ENCODE measurements around the gene SLC25A3.
"Not testable (repeated sequence)": the region's sequence is repeated elsewhere in the genome, so short reads cannot be mapped to it uniquely, and the experiment has no call there.

The SLC25A3 gene
- total RNA-seq = 359 to 426 (median 410) reads per million in 3 donors

DNA sequence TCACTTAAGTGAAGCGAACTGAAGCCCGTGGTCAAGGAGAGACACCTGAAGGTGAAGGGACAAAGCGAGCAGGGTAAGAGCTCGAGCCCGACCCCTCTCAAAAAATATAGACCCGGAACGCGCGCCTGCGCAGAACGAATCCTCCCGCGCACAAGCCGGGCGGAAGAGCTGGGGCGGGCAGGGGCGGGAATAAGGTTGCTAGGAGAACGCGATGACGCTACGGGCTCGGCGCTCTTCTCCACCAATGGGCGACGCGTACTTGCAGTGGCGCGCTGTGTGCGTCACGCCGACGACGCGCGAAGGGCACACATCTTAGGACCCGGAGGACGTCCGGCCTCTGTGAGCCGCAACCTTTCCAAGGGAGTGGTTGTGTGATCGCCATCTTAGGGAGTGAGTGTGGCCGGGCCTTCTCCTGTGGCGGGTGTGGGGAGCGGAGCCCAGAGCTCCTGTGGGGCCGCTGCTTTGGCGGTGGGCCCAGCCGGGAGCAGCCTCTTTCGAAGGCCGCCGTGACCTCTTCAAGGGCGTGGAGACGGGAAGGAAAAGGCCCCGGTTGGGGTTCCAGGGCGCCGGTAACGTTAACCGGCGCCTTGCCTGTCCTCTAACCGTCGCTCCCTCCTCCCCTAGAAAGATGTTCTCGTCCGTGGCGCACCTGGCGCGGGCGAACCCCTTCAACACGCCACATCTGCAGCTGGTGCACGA lies at the start of gene SLC25A3:
SLC25A3 (plus strand) TSS at position 336 of the 699 bp plus-strand sequence; CDS start at position 629, 293 bp downstream.
- peak within 1 kb of the TSS; percentile 91 for H3K4me3 ChIP-seq (ENCODE audit: insufficient read depth, low read depth, low read length, poor library complexity, severe bottlenecking)
- H3K27me3 ChIP-seq (replicated peaks; ENCODE audit: control insufficient read depth, insufficient read depth, low read length, poor library complexity, severe bottlenecking) = no peaks in the 10 kb centered on the region
- H3K4me1 ChIP-seq (ENCODE audit: control insufficient read depth, insufficient read depth, low read length, poor library complexity, severe bottlenecking) = peaks cover 8% of the 10 kb centered on the region

DNA sequence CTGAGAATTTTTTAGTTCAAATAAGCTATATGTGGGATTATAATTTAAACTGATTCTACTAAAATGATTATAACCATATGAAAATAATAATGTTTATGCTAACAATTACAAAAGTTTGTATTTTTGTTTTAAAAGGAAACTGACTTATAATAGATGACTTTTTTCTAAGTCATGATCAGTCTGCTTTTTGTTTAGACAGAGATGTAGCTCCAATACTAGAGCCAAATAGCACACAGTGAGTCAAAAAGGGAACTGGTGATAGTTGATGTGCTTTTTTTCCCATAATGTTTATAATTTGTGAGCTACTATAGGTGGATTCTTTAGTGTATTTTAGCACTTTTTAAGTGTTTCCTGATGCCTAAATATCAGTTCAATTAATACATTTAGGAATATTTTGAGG lies 49.8 kb upstream of the SLC25A3 start:
- H3K27ac ChIP-seq (ENCODE audit: insufficient read depth, low read length, poor library complexity, severe bottlenecking) = no peak overlapping the region
- H3K27me3 ChIP-seq (replicated peaks; ENCODE audit: control insufficient read depth, insufficient read depth, low read length, poor library complexity, severe bottlenecking) = no peaks in the 10 kb centered on the region

More for the DNA sequence above, at the start of gene SLC25A3:
- Histone ChIP-seq H3K9me3 (ENCODE audit: control insufficient read depth, low read length) (no peaks in the 10 kb centered on the region), H3K27ac (ENCODE audit: insufficient read depth, low read length, poor library complexity, severe bottlenecking) (peak within 1 kb of the TSS; percentile 98), H3K36me3 (ENCODE audit: control insufficient read depth, insufficient read depth, low read length) (peaks cover 20% of the 10 kb centered on the region)
- DNase-seq = peak; percentile 89 to 92 (median 91)

DNA sequence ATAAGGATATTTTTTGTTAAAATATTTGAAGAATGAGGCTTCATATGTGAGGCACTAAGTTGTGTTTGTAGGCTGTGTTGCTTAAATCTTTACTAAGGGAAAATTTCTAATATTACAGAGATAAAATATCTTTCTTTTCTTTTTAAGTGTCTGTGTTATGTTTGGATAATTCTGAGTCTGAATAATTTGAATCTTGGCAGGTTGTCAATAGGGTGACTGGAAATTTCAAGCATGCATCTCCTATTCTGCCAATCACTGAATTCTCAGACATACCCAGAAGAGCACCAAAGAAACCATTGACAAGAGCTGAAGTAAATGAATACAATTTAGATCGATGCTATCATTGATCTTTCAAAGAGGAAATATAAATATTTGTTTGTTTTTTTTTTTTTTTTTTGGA lies 48.7 kb upstream of the SLC25A3 start:
- H3K27me3 ChIP-seq (replicated peaks; ENCODE audit: control insufficient read depth, insufficient read depth, low read length, poor library complexity, severe bottlenecking) = no peaks in the 10 kb centered on the region
- no peak overlapping the region for H3K27ac ChIP-seq (ENCODE audit: insufficient read depth, low read length, poor library complexity, severe bottlenecking)
- DNase-seq = no peak
- peaks cover 51% of the 10 kb centered on the region for H3K36me3 ChIP-seq (ENCODE audit: control insufficient read depth, insufficient read depth, low read length)
- no peaks in the 10 kb centered on the region for H3K4me1 ChIP-seq (ENCODE audit: control insufficient read depth, insufficient read depth, low read length, poor library complexity, severe bottlenecking)
- no peak overlapping the region for H3K4me3 ChIP-seq (ENCODE audit: insufficient read depth, low read depth, low read length, poor library complexity, severe bottlenecking)
- no peaks in the 10 kb centered on the region for H3K9me3 ChIP-seq (ENCODE audit: control insufficient read depth, low read length)

More for the DNA sequence above, 49.8 kb upstream of the SLC25A3 start:
- no peaks in the 10 kb centered on the region for H3K4me1 ChIP-seq (ENCODE audit: control insufficient read depth, insufficient read depth, low read length, poor library complexity, severe bottlenecking)
- H3K4me3 ChIP-seq (ENCODE audit: insufficient read depth, low read depth, low read length, poor library complexity, severe bottlenecking) = no peak overlapping the region
- H3K9me3 ChIP-seq (ENCODE audit: control insufficient read depth, low read length) = no peaks in the 10 kb centered on the region
- no peak for DNase-seq
- peaks cover 48% of the 10 kb centered on the region for H3K36me3 ChIP-seq (ENCODE audit: control insufficient read depth, insufficient read depth, low read length)

DNA sequence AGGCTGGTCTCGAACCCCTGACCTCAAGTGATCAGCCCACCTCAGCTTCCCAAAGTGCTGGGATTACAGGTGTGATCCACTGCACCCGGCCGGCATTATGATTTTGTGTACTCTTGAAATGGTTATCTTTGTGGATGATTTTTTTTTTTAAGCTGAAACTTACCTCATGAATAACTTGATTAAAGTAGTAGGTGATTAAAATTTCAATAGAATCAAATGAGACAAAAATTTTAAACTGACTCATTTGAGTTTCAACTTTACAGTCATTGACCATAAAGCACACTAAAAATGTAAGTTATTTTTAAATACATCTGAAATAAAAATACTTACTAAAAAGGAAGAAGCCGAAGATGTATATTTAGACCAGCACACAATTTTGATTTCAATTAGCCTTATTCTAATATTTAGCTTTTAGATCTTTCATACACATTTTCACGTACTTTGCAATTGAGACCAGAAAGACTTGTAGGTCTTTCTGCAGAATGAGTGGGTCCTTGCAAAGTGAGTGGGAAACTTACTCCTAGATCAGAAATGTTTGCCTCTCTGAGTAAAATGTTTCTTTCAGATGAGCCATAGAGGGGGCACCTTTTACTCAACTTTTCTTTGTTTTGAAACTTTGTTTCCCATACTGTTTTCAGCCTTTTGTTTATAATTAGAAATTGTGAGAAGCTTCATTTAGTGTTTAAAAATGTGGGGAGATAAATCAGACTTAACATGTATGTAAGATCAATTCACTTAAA lies 43.9 kb upstream of the SLC25A3 start:
- no peaks in the 10 kb centered on the region for H3K27me3 ChIP-seq (replicated peaks; ENCODE audit: control insufficient read depth, insufficient read depth, low read length, poor library complexity, severe bottlenecking)
- no peak for DNase-seq
- peaks cover 42% of the 10 kb centered on the region for H3K36me3 ChIP-seq (ENCODE audit: control insufficient read depth, insufficient read depth, low read length)
- H3K27ac ChIP-seq (ENCODE audit: insufficient read depth, low read length, poor library complexity, severe bottlenecking) = no peak overlapping the region
- H3K9me3 ChIP-seq (ENCODE audit: control insufficient read depth, low read length) = no peaks in the 10 kb centered on the region
- H3K4me1 ChIP-seq (ENCODE audit: control insufficient read depth, insufficient read depth, low read length, poor library complexity, severe bottlenecking) = no peaks in the 10 kb centered on the region
- H3K4me3 ChIP-seq (ENCODE audit: insufficient read depth, low read depth, low read length, poor library complexity, severe bottlenecking) = no peak overlapping the region

DNA sequence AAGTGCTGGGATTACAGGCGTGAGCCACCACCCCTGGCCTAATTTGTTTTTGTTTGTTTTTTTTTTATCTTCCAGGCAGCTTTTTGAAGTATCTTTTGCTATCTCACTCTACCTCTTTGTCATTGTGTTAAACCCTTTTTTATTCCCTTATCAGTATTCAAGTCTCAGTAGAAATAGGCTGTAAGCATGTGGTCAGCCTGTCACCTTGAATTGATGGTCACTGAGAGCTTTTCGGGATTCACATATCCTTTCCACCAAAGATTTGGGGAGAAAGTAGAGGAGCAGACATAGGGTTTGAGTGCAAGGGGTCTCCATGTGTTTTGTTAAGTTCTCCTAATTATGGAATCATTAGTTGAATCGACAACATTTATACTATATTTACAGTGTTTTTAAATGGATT lies 41.7 kb upstream of the SLC25A3 start:
- Histone ChIP-seq H3K4me1 (ENCODE audit: control insufficient read depth, insufficient read depth, low read length, poor library complexity, severe bottlenecking) (no peaks in the 10 kb centered on the region), H3K27me3 (replicated peaks; ENCODE audit: control insufficient read depth, insufficient read depth, low read length, poor library complexity, severe bottlenecking) (no peaks in the 10 kb centered on the region), H3K27ac (ENCODE audit: insufficient read depth, low read length, poor library complexity, severe bottlenecking) (no peak overlapping the region), H3K9me3 (ENCODE audit: control insufficient read depth, low read length) (no peaks in the 10 kb centered on the region), H3K4me3 (ENCODE audit: insufficient read depth, low read depth, low read length, poor library complexity, severe bottlenecking) (no peak overlapping the region), H3K36me3 (ENCODE audit: control insufficient read depth, insufficient read depth, low read length) (peaks cover 30% of the 10 kb centered on the region)
- no peak for DNase-seq

DNA sequence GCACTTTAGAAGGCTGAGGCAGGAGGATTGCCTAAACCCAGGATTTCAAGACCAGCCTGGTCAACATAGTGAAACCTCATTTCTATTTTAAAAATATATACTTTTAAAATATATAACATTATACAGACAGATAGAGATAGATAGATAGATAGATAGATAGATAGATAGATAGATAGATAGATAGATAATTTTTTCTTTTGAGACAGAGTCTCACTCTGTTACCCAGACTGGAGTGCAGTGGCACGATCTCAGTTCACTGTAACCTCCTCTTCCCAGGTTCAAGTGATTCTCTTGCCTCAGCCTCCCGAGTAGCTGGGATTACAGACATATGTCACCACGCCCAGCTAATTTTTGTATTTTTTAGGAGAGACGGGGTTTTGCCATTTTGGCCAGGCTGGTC lies 35.4 kb upstream of the SLC25A3 start:
- not testable (repeated sequence) for H3K36me3 ChIP-seq (ENCODE audit: control insufficient read depth, insufficient read depth, low read length); H3K9me3 ChIP-seq (ENCODE audit: control insufficient read depth, low read length); DNase-seq; H3K27ac ChIP-seq (ENCODE audit: insufficient read depth, low read length, poor library complexity, severe bottlenecking); H3K4me3 ChIP-seq (ENCODE audit: insufficient read depth, low read depth, low read length, poor library complexity, severe bottlenecking); H3K4me1 ChIP-seq (ENCODE audit: control insufficient read depth, insufficient read depth, low read length, poor library complexity, severe bottlenecking); H3K27me3 ChIP-seq (replicated peaks; ENCODE audit: control insufficient read depth, insufficient read depth, low read length, poor library complexity, severe bottlenecking)

DNA sequence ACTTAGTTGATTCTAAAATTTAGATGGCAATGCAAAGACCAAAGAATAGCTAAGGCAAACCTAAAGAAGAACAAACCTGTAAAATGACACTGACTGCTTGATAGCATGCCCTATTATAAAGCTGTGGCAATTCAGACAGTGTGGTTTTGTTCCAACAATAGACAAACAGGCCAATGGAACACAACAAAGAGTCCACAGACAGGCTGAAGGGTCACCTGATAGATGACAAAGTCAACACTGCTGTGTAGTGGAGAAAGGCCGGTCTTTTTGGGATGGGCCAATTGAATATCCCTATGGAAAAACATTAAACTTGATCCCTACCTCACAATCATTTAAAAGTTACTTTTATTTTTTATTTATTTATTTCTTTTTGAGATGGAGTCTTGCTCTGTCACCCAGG lies 33.8 kb upstream of the SLC25A3 start:
- Histone ChIP-seq H3K9me3 (ENCODE audit: control insufficient read depth, low read length) (no peaks in the 10 kb centered on the region), H3K4me1 (ENCODE audit: control insufficient read depth, insufficient read depth, low read length, poor library complexity, severe bottlenecking) (no peaks in the 10 kb centered on the region), H3K27me3 (replicated peaks; ENCODE audit: control insufficient read depth, insufficient read depth, low read length, poor library complexity, severe bottlenecking) (no peaks in the 10 kb centered on the region), H3K36me3 (ENCODE audit: control insufficient read depth, insufficient read depth, low read length) (no peaks in the 10 kb centered on the region), H3K4me3 (ENCODE audit: insufficient read depth, low read depth, low read length, poor library complexity, severe bottlenecking) (no peak overlapping the region), H3K27ac (ENCODE audit: insufficient read depth, low read length, poor library complexity, severe bottlenecking) (no peak overlapping the region)
- DNase-seq = no peak

DNA sequence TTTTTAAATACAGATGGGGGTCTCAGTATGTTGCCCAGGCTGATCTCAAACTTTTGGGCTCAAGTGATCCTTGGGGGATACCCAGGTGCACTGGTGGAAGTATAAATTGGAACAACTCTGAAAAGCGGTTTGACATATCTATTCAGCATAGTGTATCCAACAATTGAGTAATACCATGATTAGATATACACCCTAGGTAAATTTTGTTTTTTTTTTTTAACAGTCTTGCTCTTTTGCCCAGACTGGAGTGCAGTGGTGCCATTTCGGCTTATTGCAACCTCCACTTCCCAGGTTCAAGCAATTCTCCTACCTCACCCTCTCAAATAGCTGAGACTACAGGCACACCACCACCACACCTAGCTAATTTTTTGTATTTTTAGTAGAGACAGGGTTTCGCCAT lies 31.6 kb upstream of the SLC25A3 start:
- H3K36me3 ChIP-seq (ENCODE audit: control insufficient read depth, insufficient read depth, low read length) = no peaks in the 10 kb centered on the region
- H3K9me3 ChIP-seq (ENCODE audit: control insufficient read depth, low read length) = no peaks in the 10 kb centered on the region
- H3K4me3 ChIP-seq (ENCODE audit: insufficient read depth, low read depth, low read length, poor library complexity, severe bottlenecking) = no peak overlapping the region
- no peaks in the 10 kb centered on the region for H3K4me1 ChIP-seq (ENCODE audit: control insufficient read depth, insufficient read depth, low read length, poor library complexity, severe bottlenecking)
- H3K27ac ChIP-seq (ENCODE audit: insufficient read depth, low read length, poor library complexity, severe bottlenecking) = no peak overlapping the region
- DNase-seq = no peak
- H3K27me3 ChIP-seq (replicated peaks; ENCODE audit: control insufficient read depth, insufficient read depth, low read length, poor library complexity, severe bottlenecking) = no peaks in the 10 kb centered on the region

DNA sequence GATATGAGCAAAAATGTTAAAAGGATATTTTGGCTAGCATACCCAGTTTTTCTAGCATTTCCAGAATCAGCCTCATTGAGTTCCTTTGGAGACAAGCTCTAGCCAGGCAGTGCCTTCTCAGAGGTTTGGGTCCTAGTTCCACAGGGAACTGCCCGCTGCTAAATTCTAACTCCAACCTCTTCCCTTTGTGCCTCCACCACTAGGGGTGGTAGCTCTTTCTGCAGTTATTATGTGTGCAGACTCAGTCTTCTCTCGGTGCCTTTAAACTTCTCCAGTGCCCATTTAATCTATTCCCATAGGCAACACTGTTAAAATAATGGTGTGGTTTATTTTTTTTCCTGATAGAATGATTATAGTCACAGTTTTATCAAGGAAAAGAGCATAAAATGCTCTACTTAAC lies 21.5 kb upstream of the SLC25A3 start:
- no peaks in the 10 kb centered on the region for H3K27me3 ChIP-seq (replicated peaks; ENCODE audit: control insufficient read depth, insufficient read depth, low read length, poor library complexity, severe bottlenecking)
- H3K4me3 ChIP-seq (ENCODE audit: insufficient read depth, low read depth, low read length, poor library complexity, severe bottlenecking) = no peak overlapping the region
- no peaks in the 10 kb centered on the region for H3K36me3 ChIP-seq (ENCODE audit: control insufficient read depth, insufficient read depth, low read length)
- H3K27ac ChIP-seq (ENCODE audit: insufficient read depth, low read length, poor library complexity, severe bottlenecking) = no peak overlapping the region
- no peak for DNase-seq
- H3K4me1 ChIP-seq (ENCODE audit: control insufficient read depth, insufficient read depth, low read length, poor library complexity, severe bottlenecking) = no peaks in the 10 kb centered on the region
- H3K9me3 ChIP-seq (ENCODE audit: control insufficient read depth, low read length) = no peaks in the 10 kb centered on the region

DNA sequence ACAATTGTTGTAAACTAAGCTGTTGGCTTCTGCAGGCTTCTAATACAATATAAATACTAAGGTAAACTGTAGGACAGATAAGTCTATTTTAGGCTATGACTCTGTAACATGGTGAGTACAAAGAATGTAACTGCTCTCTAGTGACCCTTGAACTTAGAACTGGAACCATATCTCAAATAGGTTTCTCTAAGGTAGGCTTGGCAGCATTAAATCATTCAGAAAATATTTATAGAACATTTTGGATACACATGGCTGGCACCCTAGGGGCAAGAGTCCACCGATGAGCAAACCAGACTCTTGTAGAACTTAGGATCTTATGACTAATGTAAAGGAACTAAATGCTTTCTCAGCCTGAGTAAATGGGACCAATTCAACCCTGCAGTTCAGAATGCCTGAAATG lies 19.4 kb upstream of the SLC25A3 start:
- Histone ChIP-seq H3K36me3 (ENCODE audit: control insufficient read depth, insufficient read depth, low read length) (no peaks in the 10 kb centered on the region), H3K27ac (ENCODE audit: insufficient read depth, low read length, poor library complexity, severe bottlenecking) (no peak overlapping the region), H3K9me3 (ENCODE audit: control insufficient read depth, low read length) (no peaks in the 10 kb centered on the region), H3K27me3 (replicated peaks; ENCODE audit: control insufficient read depth, insufficient read depth, low read length, poor library complexity, severe bottlenecking) (no peaks in the 10 kb centered on the region), H3K4me1 (ENCODE audit: control insufficient read depth, insufficient read depth, low read length, poor library complexity, severe bottlenecking) (no peaks in the 10 kb centered on the region), H3K4me3 (ENCODE audit: insufficient read depth, low read depth, low read length, poor library complexity, severe bottlenecking) (no peak overlapping the region)
- DNase-seq = no peak

All from effector memory CD4-positive, alpha-beta T cell (primary cell).